Measurements from ENCODE around the gene NR5A1. TPM values are rescaled to one million over a fixed set of nuclear protein-coding genes. Genes with fewer than 3 reads are reported as not detected.

Gene NR5A1
- total RNA-seq, 1 experiment from 2014 or later = 0.09 TPM

DNA sequence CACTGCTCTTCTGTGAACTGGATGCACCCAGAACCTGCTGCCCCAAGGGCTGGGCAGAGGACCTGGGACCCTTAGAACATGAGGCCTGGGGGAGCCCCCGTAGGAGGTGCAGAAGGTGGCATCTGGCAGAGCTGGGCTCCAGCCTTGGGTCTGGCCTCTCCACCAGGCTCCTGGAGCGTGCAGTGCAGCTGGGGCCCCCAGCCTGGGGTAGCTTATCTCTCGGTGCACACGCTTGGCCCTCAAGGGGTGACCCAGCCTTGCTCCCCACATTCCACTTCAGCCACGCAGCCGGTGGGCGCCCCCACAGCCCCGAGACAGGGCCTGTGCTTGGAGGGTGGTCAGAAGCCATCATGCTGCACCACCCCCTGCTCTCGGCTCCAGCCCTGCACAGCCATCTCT, 5.6 kb upstream of the NR5A1 start:
- no peaks in the 10 kb centered on the region for H3K4me1 ChIP-seq
- no peak overlapping the region for H3K4me3 ChIP-seq (ENCODE audit: low read depth, low read length)
- Mint-ChIP-seq H3K36me3 (ENCODE audit: insufficient read depth, unreplicated experiment) (peaks cover 9% of the 10 kb centered on the region), H3K4me1 (ENCODE audit: low read depth, unreplicated experiment) (peaks cover 6% of the 10 kb centered on the region), H3K4me3 (ENCODE audit: unreplicated experiment) (no peak overlapping the region), H3K9me3 (ENCODE audit: unreplicated experiment) (no peaks in the 10 kb centered on the region), H3K27ac (ENCODE audit: unreplicated experiment) (peak overlapping the region; percentile 2), H3K27me3 (ENCODE audit: insufficient read depth, unreplicated experiment) (no peaks in the 10 kb centered on the region)
- no peaks in the 10 kb centered on the region for H3K36me3 ChIP-seq (ENCODE audit: control insufficient read depth, insufficient read depth, low read length)
- ChIA-PET CTCF (no interaction called here), POLR2A (interaction anchor here (0.5 kb wide), 1 partner anchor 119 kb away, joined by 3 read pairs; no protein-coding TSS in a partner anchor)
- intact Hi-C loops (cut with micrococcal nuclease; ENCODE audit: unreplicated experiment) = no loop called here
- no peak for DNase-seq
- no peaks in the 10 kb centered on the region for H3K9me3 ChIP-seq
- no peak for TF ChIP-seq CTCF (IDR thresholded peaks at IDR 0.05; ENCODE audit: insufficient read depth in 1 of 2, low read depth in 1 of 2, low read length in 1 of 2, severe bottlenecking in 1 of 2, unreplicated experiment in 1 of 2)
- no peaks in the 10 kb centered on the region for H3K27me3 ChIP-seq (replicated peaks; ENCODE audit: control insufficient read depth, insufficient read depth, low read length)
- BruUV-seq (replicated peaks) = no TSS peak

GRCh38 chr9:124511891-124512805, 4.9 kb upstream of the NR5A1 start:
- Mint-ChIP-seq H3K27me3 (ENCODE audit: insufficient read depth, unreplicated experiment) (no peaks in the 10 kb centered on the region), H3K4me3 (ENCODE audit: unreplicated experiment) (no peak overlapping the region), H3K4me1 (ENCODE audit: low read depth, unreplicated experiment) (peaks cover 6% of the 10 kb centered on the region), H3K27ac (ENCODE audit: unreplicated experiment) (peak overlapping the region; percentile 24), H3K36me3 (ENCODE audit: insufficient read depth, unreplicated experiment) (peaks cover 9% of the 10 kb centered on the region), H3K9me3 (ENCODE audit: unreplicated experiment) (no peaks in the 10 kb centered on the region)
- intact Hi-C loops (cut with micrococcal nuclease; ENCODE audit: unreplicated experiment) = no loop called here
- no peaks in the 10 kb centered on the region for H3K27me3 ChIP-seq (replicated peaks; ENCODE audit: control insufficient read depth, insufficient read depth, low read length)
- H3K36me3 ChIP-seq (ENCODE audit: control insufficient read depth, insufficient read depth, low read length) = no peaks in the 10 kb centered on the region
- no peak overlapping the region for H3K4me3 ChIP-seq (ENCODE audit: low read depth, low read length)
- TF ChIP-seq CTCF (IDR thresholded peaks at IDR 0.05; ENCODE audit: insufficient read depth in 1 of 2, low read depth in 1 of 2, low read length in 1 of 2, severe bottlenecking in 1 of 2, unreplicated experiment in 1 of 2) = no peak
- POLR2A ChIA-PET = interaction anchor here (0.5 kb wide), 1 partner anchor 119 kb away, joined by 3 read pairs; no protein-coding TSS in a partner anchor
- no TSS peak for BruUV-seq (replicated peaks)
- no peaks in the 10 kb centered on the region for H3K4me1 ChIP-seq
- DNase-seq = no peak
- CTCF ChIA-PET = no interaction called here
- H3K9me3 ChIP-seq = no peaks in the 10 kb centered on the region

DNA sequence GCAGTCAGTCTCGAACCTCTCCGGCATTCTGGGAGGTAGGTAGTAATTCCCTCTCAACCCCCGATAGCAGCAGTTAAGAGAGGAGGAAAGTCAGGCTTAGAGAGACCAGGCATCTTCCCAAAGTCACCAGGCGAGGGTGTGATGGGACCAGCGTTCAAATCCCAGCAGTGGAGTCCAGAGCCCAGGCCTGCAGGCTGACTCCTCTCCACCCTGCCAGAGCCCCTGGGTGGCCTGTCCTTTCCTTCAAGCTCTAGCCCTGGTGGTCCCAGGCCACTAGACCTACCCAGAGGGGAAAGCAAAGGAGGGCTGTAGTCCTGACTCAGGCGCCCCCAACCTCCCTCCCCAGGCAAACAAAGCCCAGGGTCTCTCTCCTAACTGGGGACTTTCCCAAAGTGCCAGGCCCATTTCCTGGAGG, 4.2 kb upstream of the NR5A1 start:
- peak in 1 of 2 experiments; percentile 38 for DNase-seq
- H3K4me3 ChIP-seq (ENCODE audit: low read depth, low read length) = no peak overlapping the region
- H3K4me1 Mint-ChIP-seq (ENCODE audit: low read depth, unreplicated experiment) = peaks cover 6% of the 10 kb centered on the region

More for the DNA sequence above, 4.2 kb upstream of the NR5A1 start:
- Mint-ChIP-seq H3K9me3 (ENCODE audit: unreplicated experiment) (no peaks in the 10 kb centered on the region), H3K27me3 (ENCODE audit: insufficient read depth, unreplicated experiment) (no peaks in the 10 kb centered on the region), H3K36me3 (ENCODE audit: insufficient read depth, unreplicated experiment) (peaks cover 10% of the 10 kb centered on the region), H3K27ac (ENCODE audit: unreplicated experiment) (peak overlapping the region; percentile 24), H3K4me3 (ENCODE audit: unreplicated experiment) (no peak overlapping the region)
- no peak for TF ChIP-seq CTCF (IDR thresholded peaks at IDR 0.05; ENCODE audit: insufficient read depth in 1 of 2, low read depth in 1 of 2, low read length in 1 of 2, severe bottlenecking in 1 of 2, unreplicated experiment in 1 of 2)
- intact Hi-C loops (cut with micrococcal nuclease; ENCODE audit: unreplicated experiment) = no loop called here
- no TSS peak for BruUV-seq (replicated peaks)
- no peaks in the 10 kb centered on the region for H3K36me3 ChIP-seq (ENCODE audit: control insufficient read depth, insufficient read depth, low read length)
- H3K27me3 ChIP-seq (replicated peaks; ENCODE audit: control insufficient read depth, insufficient read depth, low read length) = no peaks in the 10 kb centered on the region
- no peaks in the 10 kb centered on the region for H3K9me3 ChIP-seq
- CTCF ChIA-PET = interaction anchor here (1.3 kb wide), 1 partner anchor 25 kb away, joined by 4 read pairs; no protein-coding TSS in a partner anchor
- no peaks in the 10 kb centered on the region for H3K4me1 ChIP-seq
- POLR2A ChIA-PET = no interaction called here

Measured in Caco-2 (cell line).